ENCODE measurements around the gene SAPCD2. TPM values are rescaled to one million over a fixed set of nuclear protein-coding genes. Genes with fewer than 3 reads are reported as not detected.
A peak's percentile ranks its signal among the peaks of the same experiment; 100 is the strongest.
"Not testable (repeated sequence)": the region's sequence is repeated elsewhere in the genome, so short reads cannot be mapped to it uniquely, and the experiment has no call there.

Gene SAPCD2, protein sequence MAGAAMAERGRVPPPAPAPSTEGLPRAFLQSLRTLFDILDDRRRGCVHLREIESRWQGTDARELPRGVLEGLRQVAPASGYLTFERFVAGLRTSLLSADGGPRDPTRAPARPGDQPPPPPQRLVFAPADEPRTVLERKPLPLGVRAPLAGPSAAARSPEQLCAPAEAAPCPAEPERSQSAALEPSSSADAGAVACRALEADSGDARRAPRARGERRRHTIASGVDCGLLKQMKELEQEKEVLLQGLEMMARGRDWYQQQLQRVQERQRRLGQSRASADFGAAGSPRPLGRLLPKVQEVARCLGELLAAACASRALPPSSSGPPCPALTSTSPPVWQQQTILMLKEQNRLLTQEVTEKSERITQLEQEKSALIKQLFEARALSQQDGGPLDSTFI
- polyA plus RNA-seq (2012; ENCODE audit: low read depth, missing spikeins), result 1.3 TPM

- FAIRE-seq, result peak; percentile 90
- no peak for TF ChIP-seq POLR2A (IDR thresholded peaks at IDR 0.05; ENCODE audit: low read depth, low read length)
- TF ChIP-seq SPI1 (IDR thresholded peaks at IDR 0.05; ENCODE audit: low read depth, low read length), result no peak
- TF ChIP-seq POU2F2 (IDR thresholded peaks at IDR 0.05; ENCODE audit: low read depth, low read length), result peak; percentile 71
- peak; percentile 95 for DNase-seq (ENCODE audit: insufficient read length, low spot score)
Observed at GRCh38 chr9:137070201-137070905, at the start of gene SAPCD2. Gene SAPCD2, minus strand, starts transcription at chr9:137070557. Its CDS starts 97 bp downstream, at chr9:137070460.

- DNase-seq (ENCODE audit: insufficient read length, low spot score); FAIRE-seq: not testable (repeated sequence)
Observed at GRCh38 chr9:137118092-137118603, 47.8 kb upstream of the SAPCD2 start.

GRCh38 chr9:137117269-137117731 is 46.9 kb upstream of the SAPCD2 start:
- FAIRE-seq (no peak), DNase-seq (ENCODE audit: insufficient read length, low spot score) (no peak)
- TF ChIP-seq TAF1 (IDR thresholded peaks at IDR 0.05; ENCODE audit: low read depth, low read length) (no peak), PAX5 (IDR thresholded peaks at IDR 0.05; ENCODE audit: insufficient read depth, low read length, severe bottlenecking) (no peak), POLR2AphosphoS5 (IDR thresholded peaks at IDR 0.05; ENCODE audit: low read depth, low read length) (no peak), SPI1 (IDR thresholded peaks at IDR 0.05; ENCODE audit: low read depth, low read length) (no peak), POU2F2 (IDR thresholded peaks at IDR 0.05; ENCODE audit: low read depth, low read length) (no peak), POLR2A (IDR thresholded peaks at IDR 0.05; ENCODE audit: low read depth, low read length) (no peak)

DNA sequence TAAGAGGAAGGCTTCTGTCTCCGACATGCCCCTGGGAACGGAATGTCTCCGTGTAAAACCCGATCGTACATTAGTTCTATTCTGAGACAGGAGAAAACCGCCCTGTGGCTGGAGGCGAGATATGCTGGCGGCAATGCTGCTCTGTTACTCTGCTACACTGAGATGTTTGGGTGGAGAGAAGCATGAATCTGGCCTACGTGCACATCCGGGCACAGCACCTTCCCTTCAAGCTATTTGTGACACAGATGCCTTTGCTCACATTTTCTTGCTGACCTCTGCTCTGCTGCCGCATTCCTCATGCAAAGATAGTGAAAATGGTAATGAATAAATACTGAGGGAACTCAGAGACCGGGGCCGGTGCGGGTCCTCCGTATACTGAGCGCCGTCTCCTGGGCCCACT is 46.4 kb upstream of the SAPCD2 start:
- TF ChIP-seq POLR2A (IDR thresholded peaks at IDR 0.05; ENCODE audit: low read depth, low read length) (no peak), TAF1 (IDR thresholded peaks at IDR 0.05; ENCODE audit: low read depth, low read length) (no peak), PAX5 (IDR thresholded peaks at IDR 0.05; ENCODE audit: insufficient read depth, low read length, severe bottlenecking) (no peak), SPI1 (IDR thresholded peaks at IDR 0.05; ENCODE audit: low read depth, low read length) (no peak), POLR2AphosphoS5 (IDR thresholded peaks at IDR 0.05; ENCODE audit: low read depth, low read length) (no peak)
- FAIRE-seq (no peak), DNase-seq (ENCODE audit: insufficient read length, low spot score) (no peak)

DNA sequence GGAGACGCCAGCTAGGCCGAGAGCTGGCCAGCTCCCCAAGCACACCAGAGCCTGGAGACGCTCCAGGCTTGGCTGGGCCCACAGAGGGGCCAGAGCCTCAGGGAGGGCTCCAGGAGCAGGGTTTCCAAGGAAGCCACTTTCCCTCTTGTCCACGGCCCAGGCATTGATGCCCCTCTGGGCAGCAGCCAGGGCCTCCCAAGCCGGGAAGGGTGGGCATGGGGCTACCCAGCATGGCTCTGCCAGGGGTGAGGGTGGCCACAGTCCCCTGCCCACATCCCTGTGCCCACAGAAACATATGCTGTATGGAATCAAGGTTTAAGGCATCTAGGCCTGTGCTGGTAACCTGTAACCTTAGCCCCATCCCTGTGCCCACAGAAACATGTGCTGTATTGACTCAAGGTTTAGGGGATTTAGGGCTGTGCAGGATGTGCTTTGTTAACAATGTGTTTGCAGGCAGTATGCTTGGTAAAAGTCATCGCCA is 45.7 kb upstream of the SAPCD2 start:
- FAIRE-seq (no peak), DNase-seq (ENCODE audit: insufficient read length, low spot score) (no peak)
- TF ChIP-seq PAX5 (IDR thresholded peaks at IDR 0.05; ENCODE audit: insufficient read depth, low read length, severe bottlenecking) (no peak), POU2F2 (IDR thresholded peaks at IDR 0.05; ENCODE audit: low read depth, low read length) (no peak)

DNA sequence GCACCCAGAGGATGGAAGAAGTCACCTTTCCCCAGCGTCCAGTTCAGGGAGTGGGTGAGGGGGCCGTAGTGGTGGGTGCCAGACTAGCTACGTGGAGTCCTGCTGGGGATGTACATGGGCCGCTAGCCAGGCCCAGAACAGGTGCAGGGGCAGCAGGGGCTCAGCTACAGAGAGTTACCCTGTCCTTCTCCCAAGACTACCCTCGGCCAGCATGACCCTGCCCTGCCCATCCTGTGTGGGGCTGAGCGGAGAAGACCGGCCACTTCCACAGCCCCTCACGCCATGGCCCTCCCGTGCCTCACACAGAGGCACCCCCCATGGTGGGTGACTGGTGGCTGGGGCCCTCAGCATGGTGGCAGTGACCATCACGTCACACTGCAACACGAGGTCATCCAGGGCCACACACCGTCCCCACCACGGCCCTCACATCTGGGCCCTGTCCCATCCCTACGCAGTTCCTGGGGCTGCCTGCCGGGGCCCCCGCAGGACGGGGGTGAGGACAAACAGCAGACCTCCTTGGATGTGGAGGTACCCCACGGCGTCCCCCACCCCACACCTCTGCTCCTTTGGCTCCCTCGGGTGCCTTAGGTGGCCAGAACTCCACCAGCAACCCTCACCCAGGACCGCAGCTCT is 45.2 kb upstream of the SAPCD2 start:
- FAIRE-seq (no peak), DNase-seq (ENCODE audit: insufficient read length, low spot score) (no peak)

DNA sequence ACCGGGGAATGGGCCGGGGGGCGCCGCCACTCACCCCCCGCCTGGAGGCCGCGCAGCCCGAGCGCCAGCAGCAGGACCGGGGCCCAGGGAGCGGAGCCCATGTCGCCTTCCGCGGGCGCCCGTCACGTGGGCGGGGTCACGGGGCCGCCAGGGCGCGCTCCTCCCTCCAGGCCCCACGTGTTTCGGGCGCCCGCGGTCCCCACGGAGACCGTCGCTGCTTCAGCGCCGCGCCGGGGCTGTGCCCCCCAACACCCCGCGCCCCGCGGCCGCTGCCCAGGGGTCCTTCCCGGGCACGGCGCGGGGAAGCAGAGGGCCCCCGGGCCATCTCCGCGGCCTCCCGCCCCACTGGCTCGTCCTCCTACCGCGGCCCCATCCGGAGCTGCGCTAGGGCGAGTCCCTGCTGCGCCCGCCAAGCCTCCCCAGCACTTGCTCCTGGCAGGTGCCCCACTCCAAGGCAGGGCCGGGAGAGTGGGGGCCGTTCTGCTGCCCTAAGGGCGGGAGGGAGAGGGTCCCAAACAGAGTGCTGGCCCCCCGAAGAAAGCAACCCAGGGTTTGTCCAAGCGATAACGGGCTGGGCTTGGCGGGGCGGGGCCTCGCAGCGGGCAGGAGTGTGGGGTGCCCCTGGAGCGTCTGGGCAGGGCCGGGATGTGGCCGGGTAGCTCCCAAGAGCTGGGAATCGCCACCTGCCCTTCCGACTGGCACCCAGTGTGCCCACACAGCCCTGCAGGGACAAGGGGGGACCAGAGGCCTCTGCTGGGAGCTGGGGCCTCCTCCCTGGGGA is 44.4 kb upstream of the SAPCD2 start, which contains the start of gene DPP7:
Gene DPP7, minus strand, starts transcription at position 121 of the 781 bp plus-strand sequence. Its CDS starts 20 bp downstream, at position 101.
- no peak for TF ChIP-seq POLR2AphosphoS5 (IDR thresholded peaks at IDR 0.05; ENCODE audit: low read depth, low read length)
- TF ChIP-seq PAX5 (IDR thresholded peaks at IDR 0.05; ENCODE audit: insufficient read depth, low read length, severe bottlenecking), result no peak
- no peak for TF ChIP-seq TAF1 (IDR thresholded peaks at IDR 0.05; ENCODE audit: low read depth, low read length)
- 0 out of 2 replicates have a peak, but pooled peaks have one; percentile 37 for TF ChIP-seq POLR2A (IDR thresholded peaks at IDR 0.05; ENCODE audit: low read depth, low read length)
- FAIRE-seq (peak; percentile 85), DNase-seq (ENCODE audit: insufficient read length, low spot score) (peak; percentile 97)

More for the DNA sequence above, 45.2 kb upstream of the SAPCD2 start:
- TF ChIP-seq POLR2AphosphoS5 (IDR thresholded peaks at IDR 0.05; ENCODE audit: low read depth, low read length) (no peak), PAX5 (IDR thresholded peaks at IDR 0.05; ENCODE audit: insufficient read depth, low read length, severe bottlenecking) (no peak)

GRCh38 chr9:137114220-137114612 is 43.9 kb upstream of the SAPCD2 start:
- FAIRE-seq (no peak), DNase-seq (ENCODE audit: insufficient read length, low spot score) (no peak)
- no peak for TF ChIP-seq POU2F2 (IDR thresholded peaks at IDR 0.05; ENCODE audit: low read depth, low read length)
- TF ChIP-seq PAX5 (IDR thresholded peaks at IDR 0.05; ENCODE audit: insufficient read depth, low read length, severe bottlenecking), result no peak
- no peak for TF ChIP-seq SPI1 (IDR thresholded peaks at IDR 0.05; ENCODE audit: low read depth, low read length)
- no peak for TF ChIP-seq TAF1 (IDR thresholded peaks at IDR 0.05; ENCODE audit: low read depth, low read length)
- TF ChIP-seq POLR2A (IDR thresholded peaks at IDR 0.05; ENCODE audit: low read depth, low read length), result no peak
- TF ChIP-seq POLR2AphosphoS5 (IDR thresholded peaks at IDR 0.05; ENCODE audit: low read depth, low read length), result no peak

Measured in GM12891 (cell line).